Transverse colon (tissue), 3 donors: Measurements from ENCODE around the gene GAD2.

Experiments used
- CTCF ChIP-seq, 5 experiments: fragments of 200-600 bp in 3 of 5; fragments of 450-650 bp in 2 of 5; sonication (generic) in 3 of 5; IDR thresholded peaks; 1 replicate in 2 of 5; 2 replicates in 3 of 5; pipeline ENCODE4 v1.5.1; 2016 to 2017; ENCODE audit warnings: antibody characterized with exemption in 5 of 5, inconsistent platforms in 3 of 5, mild to moderate bottlenecking in 2 of 5, moderate library complexity in 1 of 5
- EP300 ChIP-seq: sonication (generic); formaldehyde crosslinking; IDR thresholded peaks from one replicate; pipeline ENCODE4 v1.6.1; 2017; ENCODE audit warnings: antibody characterized with exemption, low read depth
- POLR2A ChIP-seq: fragments of 450-650 bp; IDR thresholded peaks from one replicate; pipeline ENCODE4 v1.6.1; 2016; ENCODE audit warnings: antibody characterized with exemption, mild to moderate bottlenecking, moderate library complexity

GRCh38 chr10:26169466-26169865 lies 47.1 kb upstream of the GAD2 start:
- TF ChIP-seq EP300 (no peak), CTCF (IDR thresholded peaks at IDR 0.05) (no peak), POLR2A (no peak)
